ENCODE data around the gene UCHL5.

Gene UCHL5

DNA sequence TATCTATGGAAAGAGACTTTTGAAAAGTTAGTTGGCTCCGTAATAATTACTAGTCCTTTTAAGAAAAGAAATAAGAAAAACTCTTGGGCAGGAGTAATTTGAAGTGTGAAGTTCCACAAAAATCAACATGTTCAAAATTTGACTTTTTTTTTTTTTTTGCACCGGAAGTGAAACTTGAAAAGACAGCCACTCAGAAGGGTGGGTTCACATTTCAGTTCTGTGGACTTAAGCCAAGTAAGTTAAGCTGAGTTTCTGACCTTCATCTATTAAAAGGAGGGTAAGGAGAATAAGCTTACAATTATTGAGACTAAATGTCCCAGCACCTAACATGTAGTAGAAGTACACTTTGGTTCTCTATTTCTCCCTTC, 11.2 kb upstream of the UCHL5 start:
- H3K4ac ChIP-seq (ENCODE audit: low read depth, low read length): no peak overlapping the region
- no peak overlapping the region for H2BK12ac ChIP-seq (ENCODE audit: low read length)
- H3K9ac ChIP-seq (ENCODE audit: low read length): no peak overlapping the region
- H4K8ac ChIP-seq (ENCODE audit: low read depth, low read length): no peak overlapping the region
- no peak overlapping the region for H3K23ac ChIP-seq (ENCODE audit: low read length)
- no peaks in the 10 kb centered on the region for H3K4me1 ChIP-seq (ENCODE audit: control insufficient read depth in 1 of 2, insufficient read depth in 2 of 2, low read length in 2 of 2)
- H3K4me3 ChIP-seq (ENCODE audit: low read depth, low read length): no peak overlapping the region
- H3K27me3 ChIP-seq (ENCODE audit: insufficient read depth, low read length): no peaks in the 10 kb centered on the region
- H3K36me3 ChIP-seq (ENCODE audit: control insufficient read depth in 1 of 2, insufficient read depth in 2 of 2, low read length in 2 of 2): no peaks in the 10 kb centered on the region
- H2AK5ac ChIP-seq (ENCODE audit: low read length): no peak overlapping the region
- H3K4me2 ChIP-seq (ENCODE audit: low read length): no peak overlapping the region
- no peak overlapping the region for H2AFZ ChIP-seq (ENCODE audit: insufficient read depth, low read length, poor library complexity)
- H3K27ac ChIP-seq (ENCODE audit: low read depth, low read length): no peak overlapping the region
- H2BK120ac ChIP-seq (ENCODE audit: insufficient read depth, low read length, poor library complexity): no peak overlapping the region
- H4K91ac ChIP-seq (ENCODE audit: low read depth, low read length): no peak overlapping the region
- H3K79me2 ChIP-seq (ENCODE audit: control insufficient read depth, insufficient read depth, low read length, poor library complexity): no peaks in the 10 kb centered on the region
- DNase-seq: no peak
- no peaks in the 10 kb centered on the region for H3K9me3 ChIP-seq (ENCODE audit: insufficient read depth, low read depth, low read length)
- no peak overlapping the region for H4K12ac ChIP-seq (ENCODE audit: low read depth, low read length)
- no peak overlapping the region for H3K18ac ChIP-seq (ENCODE audit: low read length)
- H2BK5ac ChIP-seq (ENCODE audit: low read depth, low read length, poor library complexity): no peak overlapping the region
- no peaks in the 10 kb centered on the region for H3K79me1 ChIP-seq (ENCODE audit: low read length)
- no CpG with 5 or more reads among the region's 2 CpGs for WGBS (ENCODE audit: extremely low coverage, insufficient coverage, insufficient read length)
- H3K14ac ChIP-seq (ENCODE audit: low read length): no peak overlapping the region

- no peak overlapping the region for H3K4me3 ChIP-seq (ENCODE audit: low read depth, low read length)
- H4K12ac ChIP-seq (ENCODE audit: low read depth, low read length): no peak overlapping the region
- no peaks in the 10 kb centered on the region for H3K79me1 ChIP-seq (ENCODE audit: low read length)
- no peaks in the 10 kb centered on the region for H3K27me3 ChIP-seq (ENCODE audit: insufficient read depth, low read length)
- H3K79me2 ChIP-seq (ENCODE audit: control insufficient read depth, insufficient read depth, low read length, poor library complexity): no peaks in the 10 kb centered on the region
- H3K23ac ChIP-seq (ENCODE audit: low read length): no peak overlapping the region
- WGBS (ENCODE audit: extremely low coverage, insufficient coverage, insufficient read length): no CpG with 5 or more reads among the region's 4 CpGs
- no peaks in the 10 kb centered on the region for H3K36me3 ChIP-seq (ENCODE audit: control insufficient read depth in 1 of 2, insufficient read depth in 2 of 2, low read length in 2 of 2)
- H3K27ac ChIP-seq (ENCODE audit: low read depth, low read length): no peak overlapping the region
- H4K8ac ChIP-seq (ENCODE audit: low read depth, low read length): no peak overlapping the region
- no peak overlapping the region for H3K18ac ChIP-seq (ENCODE audit: low read length)
- H3K4me2 ChIP-seq (ENCODE audit: low read length): no peak overlapping the region
- no peak for DNase-seq
- no peaks in the 10 kb centered on the region for H3K4me1 ChIP-seq (ENCODE audit: control insufficient read depth in 1 of 2, insufficient read depth in 2 of 2, low read length in 2 of 2)
- no peak overlapping the region for H2AFZ ChIP-seq (ENCODE audit: insufficient read depth, low read length, poor library complexity)
- H2BK12ac ChIP-seq (ENCODE audit: low read length): no peak overlapping the region
- no peak overlapping the region for H3K14ac ChIP-seq (ENCODE audit: low read length)
- no peak overlapping the region for H3K9ac ChIP-seq (ENCODE audit: low read length)
- H4K91ac ChIP-seq (ENCODE audit: low read depth, low read length): no peak overlapping the region
- H2BK120ac ChIP-seq (ENCODE audit: insufficient read depth, low read length, poor library complexity): no peak overlapping the region
- H2BK5ac ChIP-seq (ENCODE audit: low read depth, low read length, poor library complexity): no peak overlapping the region
- H3K9me3 ChIP-seq (ENCODE audit: insufficient read depth, low read depth, low read length): no peaks in the 10 kb centered on the region
- H3K4ac ChIP-seq (ENCODE audit: low read depth, low read length): no peak overlapping the region
- H2AK5ac ChIP-seq (ENCODE audit: low read length): no peak overlapping the region
Measured at GRCh38 chr1:193069748-193070385, 10.7 kb upstream of the UCHL5 start.

- Histone ChIP-seq H2AK5ac (ENCODE audit: low read length) (no peak overlapping the region), H3K36me3 (ENCODE audit: control insufficient read depth in 1 of 2, insufficient read depth in 2 of 2, low read length in 2 of 2) (no peaks in the 10 kb centered on the region), H3K79me1 (ENCODE audit: low read length) (no peaks in the 10 kb centered on the region), H3K23ac (ENCODE audit: low read length) (no peak overlapping the region), H3K4me2 (ENCODE audit: low read length) (no peak overlapping the region), H3K79me2 (ENCODE audit: control insufficient read depth, insufficient read depth, low read length, poor library complexity) (no peaks in the 10 kb centered on the region), H4K12ac (ENCODE audit: low read depth, low read length) (no peak overlapping the region), H2BK5ac (ENCODE audit: low read depth, low read length, poor library complexity) (no peak overlapping the region), H2BK12ac (ENCODE audit: low read length) (no peak overlapping the region), H3K18ac (ENCODE audit: low read length) (peak overlapping the region; percentile 45), H3K4me3 (ENCODE audit: low read depth, low read length) (no peak overlapping the region), H3K4me1 (ENCODE audit: control insufficient read depth in 1 of 2, insufficient read depth in 2 of 2, low read length in 2 of 2) (no peaks in the 10 kb centered on the region), H2BK120ac (ENCODE audit: insufficient read depth, low read length, poor library complexity) (no peak overlapping the region), H4K8ac (ENCODE audit: low read depth, low read length) (no peak overlapping the region), H3K4ac (ENCODE audit: low read depth, low read length) (peak overlapping the region; percentile 86), H4K91ac (ENCODE audit: low read depth, low read length) (no peak overlapping the region), H2AFZ (ENCODE audit: insufficient read depth, low read length, poor library complexity) (no peak overlapping the region), H3K9ac (ENCODE audit: low read length) (no peak overlapping the region), H3K27ac (ENCODE audit: low read depth, low read length) (no peak overlapping the region), H3K27me3 (ENCODE audit: insufficient read depth, low read length) (no peaks in the 10 kb centered on the region), H3K14ac (ENCODE audit: low read length) (no peak overlapping the region), H3K9me3 (ENCODE audit: insufficient read depth, low read depth, low read length) (no peaks in the 10 kb centered on the region)
- DNase-seq: no peak
Measured at GRCh38 chr1:193068013-193068412, 8.9 kb upstream of the UCHL5 start.

DNA sequence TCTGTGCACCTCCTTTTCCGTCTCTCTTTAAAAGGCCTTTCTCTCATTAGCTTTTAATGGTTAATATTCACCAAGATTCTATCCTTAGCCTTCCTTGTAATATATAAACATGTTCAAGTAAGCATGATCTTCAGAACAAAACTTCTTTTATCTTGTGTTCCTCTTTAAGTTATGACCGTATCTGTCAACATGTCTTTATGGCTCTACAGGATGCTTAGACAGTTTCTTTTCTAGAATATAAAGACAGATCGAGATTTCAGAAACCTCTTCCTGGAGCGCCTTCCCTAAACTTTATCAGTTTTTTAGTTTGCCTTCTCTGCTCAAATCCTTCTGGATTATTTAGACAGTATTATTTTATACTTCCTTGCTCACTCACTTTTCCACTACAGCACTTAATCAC, 7.4 kb upstream of the UCHL5 start:
- H2AFZ ChIP-seq (ENCODE audit: insufficient read depth, low read length, poor library complexity): no peak overlapping the region
- H3K9me3 ChIP-seq (ENCODE audit: insufficient read depth, low read depth, low read length): no peaks in the 10 kb centered on the region
- no peaks in the 10 kb centered on the region for H3K79me2 ChIP-seq (ENCODE audit: control insufficient read depth, insufficient read depth, low read length, poor library complexity)
- H3K9ac ChIP-seq (ENCODE audit: low read length): no peak overlapping the region
- H3K4ac ChIP-seq (ENCODE audit: low read depth, low read length): no peak overlapping the region
- no peaks in the 10 kb centered on the region for H3K79me1 ChIP-seq (ENCODE audit: low read length)
- H3K14ac ChIP-seq (ENCODE audit: low read length): no peak overlapping the region
- no peak overlapping the region for H3K4me3 ChIP-seq (ENCODE audit: low read depth, low read length)
- no peak overlapping the region for H4K12ac ChIP-seq (ENCODE audit: low read depth, low read length)
- no peak overlapping the region for H3K4me2 ChIP-seq (ENCODE audit: low read length)
- H2BK120ac ChIP-seq (ENCODE audit: insufficient read depth, low read length, poor library complexity): no peak overlapping the region
- no peak overlapping the region for H3K18ac ChIP-seq (ENCODE audit: low read length)
- no peak overlapping the region for H4K8ac ChIP-seq (ENCODE audit: low read depth, low read length)
- no peak overlapping the region for H2BK5ac ChIP-seq (ENCODE audit: low read depth, low read length, poor library complexity)
- no peak overlapping the region for H2BK12ac ChIP-seq (ENCODE audit: low read length)
- H2AK5ac ChIP-seq (ENCODE audit: low read length): no peak overlapping the region
- no peak overlapping the region for H3K23ac ChIP-seq (ENCODE audit: low read length)
- no peak overlapping the region for H3K27ac ChIP-seq (ENCODE audit: low read depth, low read length)
- no peak for DNase-seq
- no peaks in the 10 kb centered on the region for H3K27me3 ChIP-seq (ENCODE audit: insufficient read depth, low read length)
- H3K4me1 ChIP-seq (ENCODE audit: control insufficient read depth in 1 of 2, insufficient read depth in 2 of 2, low read length in 2 of 2): no peaks in the 10 kb centered on the region
- no CpG with 5 or more reads among the region's 4 CpGs for WGBS (ENCODE audit: extremely low coverage, insufficient coverage, insufficient read length)
- no peak overlapping the region for H4K91ac ChIP-seq (ENCODE audit: low read depth, low read length)
- H3K36me3 ChIP-seq (ENCODE audit: control insufficient read depth in 1 of 2, insufficient read depth in 2 of 2, low read length in 2 of 2): no peaks in the 10 kb centered on the region
